Suprapubic skin (tissue), 4 donors: ENCODE results near the gene SIDT1. TPM values are rescaled to one million over a fixed set of nuclear protein-coding genes. Genes with fewer than 3 reads are reported as not detected.

Source experiments
- DNase-seq, 2 donors: peaks; one replicate each; pipeline ENCODE4 v3.0.0-alpha.2; 2019; ENCODE audit warnings: low spot score in 2 of 2
- H3K27ac ChIP-seq: fragments of 200-600 bp; sonication (generic); one replicate; pipeline ENCODE4 v1.5.1; 2019
- H3K27me3 ChIP-seq: fragments of 200-600 bp; sonication (generic); one replicate; pipeline ENCODE4 v1.5.1; 2019
- H3K36me3 ChIP-seq: fragments of 200-600 bp; sonication (generic); one replicate; pipeline ENCODE4 v1.5.1; 2019
- H3K4me1 ChIP-seq: fragments of 200-600 bp; sonication (generic); one replicate; pipeline ENCODE4 v1.5.1; 2019
- H3K4me3 ChIP-seq: fragments of 200-600 bp; sonication (generic); one replicate; pipeline ENCODE4 v1.5.1; 2019; ENCODE audit warnings: mild to moderate bottlenecking
- H3K9me3 ChIP-seq: fragments of 200-600 bp; sonication (generic); one replicate; pipeline ENCODE4 v1.5.1; 2019
- CTCF ChIP-seq, 2 donors: fragments of 200-600 bp in 1 of 2; fragments of 450-650 bp in 1 of 2; sonication (generic) in 1 of 2; IDR thresholded peaks; one replicate each; pipeline ENCODE4 v1.5.1; 2016 to 2019; ENCODE audit warnings: antibody characterized with exemption in 2 of 2, mild to moderate bottlenecking in 1 of 2, moderate library complexity in 1 of 2
- EP300 ChIP-seq: sonication (generic); formaldehyde crosslinking; IDR thresholded peaks from one replicate; pipeline ENCODE4 v1.6.1; 2017; ENCODE audit warnings: antibody characterized with exemption
- POLR2A ChIP-seq, 2 donors: fragments of 450-650 bp; IDR thresholded peaks; one replicate each; pipeline ENCODE4 v1.6.1; 2017; ENCODE audit warnings: antibody characterized with exemption in 2 of 2, mild to moderate bottlenecking in 2 of 2, moderate library complexity in 2 of 2
- POLR2AphosphoS5 ChIP-seq, 3 donors: sonication (generic); formaldehyde crosslinking; IDR thresholded peaks; one replicate each; pipeline ENCODE4 v1.6.1; 2017; ENCODE audit warnings: antibody characterized with exemption in 3 of 3
- WGBS: methylation state at CpG from one replicate; pipeline ENCODE4 v1.1.5; 2018; 5-methylcytosine and 5-hydroxymethylcytosine counted together
- total RNA-seq, 4 donors: library from RNA; depleted of rRNA; stranded (reverse); fragments of >200 nt; gene quantifications; one replicate each; pipeline ENCODE4 v1.1.0, GENCODE V29; 2016

SIDT1 gene
- total RNA-seq, 4 donors from 2014 or later = 0.34 to 11.4 (median 2.2) TPM

- no peaks in the 10 kb centered on the region for H3K27me3 ChIP-seq
- TF ChIP-seq CTCF (IDR thresholded peaks at IDR 0.05) (no peak), POLR2A (IDR thresholded peaks at IDR 0.05) (no peak), EP300 (no peak), POLR2AphosphoS5 (IDR thresholded peaks at IDR 0.05) (no peak)
- H3K36me3 ChIP-seq = no peaks in the 10 kb centered on the region
- no peak overlapping the region for H3K4me3 ChIP-seq
- DNase-seq = no peak
- H3K27ac ChIP-seq = no peak overlapping the region
- H3K4me1 ChIP-seq = no peaks in the 10 kb centered on the region
- 90% methylated on average over 14 of the region's 14 CpGs for WGBS
- no peaks in the 10 kb centered on the region for H3K9me3 ChIP-seq
Observed at GRCh38 chr3:113637756-113638155, 105.4 kb downstream of the SIDT1 start.

GRCh38 chr3:113638910-113639309 is 106.6 kb downstream of the SIDT1 start:
- no peak for DNase-seq
- no peak for TF ChIP-seq EP300
- no peak for TF ChIP-seq POLR2A (IDR thresholded peaks at IDR 0.05)
- TF ChIP-seq CTCF (IDR thresholded peaks at IDR 0.05) = no peak
- no peak for TF ChIP-seq POLR2AphosphoS5 (IDR thresholded peaks at IDR 0.05)
- H3K27me3 ChIP-seq = no peaks in the 10 kb centered on the region
- H3K4me3 ChIP-seq = no peak overlapping the region
- no peaks in the 10 kb centered on the region for H3K4me1 ChIP-seq
- H3K27ac ChIP-seq = no peak overlapping the region
- H3K36me3 ChIP-seq = no peaks in the 10 kb centered on the region
- 99% methylated on average over 3 of the region's 3 CpGs for WGBS
- H3K9me3 ChIP-seq = no peaks in the 10 kb centered on the region

- Histone ChIP-seq H3K4me1 (no peaks in the 10 kb centered on the region), H3K27me3 (no peaks in the 10 kb centered on the region), H3K9me3 (peaks cover 8% of the 10 kb centered on the region), H3K36me3 (no peaks in the 10 kb centered on the region), H3K4me3 (no peak overlapping the region), H3K27ac (no peak overlapping the region)
- TF ChIP-seq POLR2A (IDR thresholded peaks at IDR 0.05) = no peak
- no peak for TF ChIP-seq POLR2AphosphoS5 (IDR thresholded peaks at IDR 0.05)
- no peak for TF ChIP-seq EP300
- no peak for TF ChIP-seq CTCF (IDR thresholded peaks at IDR 0.05)
- no peak for DNase-seq
- WGBS = 97% methylated on average over 7 of the region's 7 CpGs
Observed at GRCh38 chr3:113643583-113643982, 111.2 kb downstream of the SIDT1 start.

- Histone ChIP-seq H3K4me1 (no peaks in the 10 kb centered on the region), H3K27me3 (no peaks in the 10 kb centered on the region), H3K4me3 (no peak overlapping the region), H3K27ac (no peak overlapping the region), H3K36me3 (no peaks in the 10 kb centered on the region), H3K9me3 (peaks cover 8% of the 10 kb centered on the region)
- TF ChIP-seq EP300 = no peak
- TF ChIP-seq CTCF (IDR thresholded peaks at IDR 0.05) = no peak
- TF ChIP-seq POLR2AphosphoS5 (IDR thresholded peaks at IDR 0.05) = no peak
- no peak for TF ChIP-seq POLR2A (IDR thresholded peaks at IDR 0.05)
- DNase-seq = no peak
Observed at GRCh38 chr3:113648524-113648923, 116.2 kb downstream of the SIDT1 start.

- Histone ChIP-seq H3K36me3 (no peaks in the 10 kb centered on the region), H3K4me3 (no peak overlapping the region), H3K27me3 (no peaks in the 10 kb centered on the region), H3K9me3 (peaks cover 8% of the 10 kb centered on the region), H3K4me1 (no peaks in the 10 kb centered on the region), H3K27ac (no peak overlapping the region)
- no peak for DNase-seq
- TF ChIP-seq POLR2AphosphoS5 (IDR thresholded peaks at IDR 0.05) (no peak), POLR2A (IDR thresholded peaks at IDR 0.05) (no peak), CTCF (IDR thresholded peaks at IDR 0.05) (no peak), EP300 (no peak)
- WGBS = 84% methylated on average over 6 of the region's 6 CpGs
Observed at GRCh38 chr3:113649174-113649845, 117.0 kb downstream of the SIDT1 start.
